ENCODE data around the gene INTS15. TPM values are rescaled to one million over a fixed set of nuclear protein-coding genes. Genes with fewer than 3 reads are reported as not detected.
A peak's percentile ranks its signal among the peaks of the same experiment; 100 is the strongest.

The INTS15 gene
- total RNA-seq, 1 experiment from 2014 or later = 24.3 TPM

- CTCF ChIA-PET = no interaction called here
- Histone ChIP-seq H3K4me3 (replicated peaks in 1 of 2; ENCODE audit: low read depth in 1 of 2, low read length in 2 of 2) (no peak overlapping the region), H2AFZ (ENCODE audit: low read depth, low read length, poor library complexity, severe bottlenecking) (no peak overlapping the region), H4K20me1 (ENCODE audit: insufficient read depth) (no peaks in the 10 kb centered on the region), H3K27me3 (ENCODE audit: insufficient read depth, low read length) (no peaks in the 10 kb centered on the region), H3K79me2 (ENCODE audit: insufficient read depth, low read length) (peaks cover 44% of the 10 kb centered on the region), H3K9me2 (ENCODE audit: insufficient read depth) (no peaks in the 10 kb centered on the region), H3K36me3 (ENCODE audit: control insufficient read depth in 1 of 2, insufficient read depth in 2 of 2, low read length in 2 of 2) (peaks cover 20 to 24% of the 10 kb centered on the region in 2 experiments; a peak in 2 of 4 replicates), H3K9ac (ENCODE audit: low read length) (no peak overlapping the region), H3K9me3 (ENCODE audit: control insufficient read depth in 1 of 2, insufficient read depth in 1 of 2, low read depth in 1 of 2, low read length in 2 of 2) (no peaks in the 10 kb centered on the region), H3K27ac (ENCODE audit: low read depth, low read length) (no peak overlapping the region), H3K4me1 (ENCODE audit: control insufficient read depth in 1 of 2, insufficient read depth in 2 of 2, low read length in 2 of 2) (peaks cover 2 to 17% of the 10 kb centered on the region in 2 experiments; a peak in 2 of 4 replicates), H3K4me2 (ENCODE audit: low read length) (no peak overlapping the region)
- no peak for DNase-seq (ENCODE audit: low read depth, low spot score)
- RAD21 ChIA-PET (ENCODE audit: low non-redundant PET in 1 of 2, low total read pairs in 2 of 2, uncharacterized antibody in 2 of 2, unreplicated experiment in 2 of 2) = no interaction called here
- TF ChIP-seq, protein P1, sequence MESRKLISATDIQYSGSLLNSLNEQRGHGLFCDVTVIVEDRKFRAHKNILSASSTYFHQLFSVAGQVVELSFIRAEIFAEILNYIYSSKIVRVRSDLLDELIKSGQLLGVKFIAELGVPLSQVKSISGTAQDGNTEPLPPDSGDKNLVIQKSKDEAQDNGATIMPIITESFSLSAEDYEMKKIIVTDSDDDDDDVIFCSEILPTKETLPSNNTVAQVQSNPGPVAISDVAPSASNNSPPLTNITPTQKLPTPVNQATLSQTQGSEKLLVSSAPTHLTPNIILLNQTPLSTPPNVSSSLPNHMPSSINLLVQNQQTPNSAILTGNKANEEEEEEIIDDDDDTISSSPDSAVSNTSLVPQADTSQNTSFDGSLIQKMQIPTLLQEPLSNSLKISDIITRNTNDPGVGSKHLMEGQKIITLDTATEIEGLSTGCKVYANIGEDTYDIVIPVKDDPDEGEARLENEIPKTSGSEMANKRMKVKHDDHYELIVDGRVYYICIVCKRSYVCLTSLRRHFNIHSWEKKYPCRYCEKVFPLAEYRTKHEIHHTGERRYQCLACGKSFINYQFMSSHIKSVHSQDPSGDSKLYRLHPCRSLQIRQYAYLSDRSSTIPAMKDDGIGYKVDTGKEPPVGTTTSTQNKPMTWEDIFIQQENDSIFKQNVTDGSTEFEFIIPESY (IDR thresholded peaks at IDR 0.05; ENCODE audit: extremely low read depth, insufficient replicate concordance, low read length) = no peak
- TF ChIP-seq CTCF (IDR thresholded peaks at IDR 0.05 in 2 of 3, conservative IDR thresholded peaks at IDR 0.05 in 1 of 3; ENCODE audit: borderline replicate concordance in 1 of 3, insufficient read depth in 1 of 3, low read depth in 2 of 3, low read length in 2 of 3) (no peak), SRF (IDR thresholded peaks at IDR 0.05; ENCODE audit: low read depth) (no peak), SP1 (IDR thresholded peaks at IDR 0.05; ENCODE audit: low read depth) (no peak), ELF1 (IDR thresholded peaks at IDR 0.05; ENCODE audit: borderline replicate concordance, low read depth) (no peak), FOSL1 (IDR thresholded peaks at IDR 0.05; ENCODE audit: low read depth) (no peak), POLR2A (IDR thresholded peaks at IDR 0.05; ENCODE audit: borderline replicate concordance, extremely low read depth, insufficient read depth, insufficient read length) (no peak), YY1 (IDR thresholded peaks at IDR 0.05; ENCODE audit: extremely low read depth, insufficient replicate concordance, low read depth, low read length) (no peak), EZH2 (IDR thresholded peaks at IDR 0.05) (no peak)
- TF ChIP-seq, protein P2, sequence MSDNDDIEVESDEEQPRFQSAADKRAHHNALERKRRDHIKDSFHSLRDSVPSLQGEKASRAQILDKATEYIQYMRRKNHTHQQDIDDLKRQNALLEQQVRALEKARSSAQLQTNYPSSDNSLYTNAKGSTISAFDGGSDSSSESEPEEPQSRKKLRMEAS (IDR thresholded peaks at IDR 0.05) = no peak
- POLR2A ChIA-PET = no interaction called here
- intact Hi-C loops (cut with micrococcal nuclease) = no loop called here
- no TSS peak for BruUV-seq (replicated peaks)
- peak; percentile 38 for ATAC-seq
These were observed 50.5 kb downstream of the INTS15 start for GRCh38 chr7:6640246-6640721.

All from HCT116 (cell line).